ENCODE results near the gene ZSWIM7. TPM values are rescaled to one million over a fixed set of nuclear protein-coding genes. Genes with fewer than 3 reads are reported as not detected.
A peak's percentile ranks its signal among the peaks of the same experiment; 100 is the strongest.

The ZSWIM7 gene
- total and polyA plus RNA-seq, 2 of the 4 experiments (the other 2 are of a cell fraction), result 6.8 to 12.1 TPM

DNA sequence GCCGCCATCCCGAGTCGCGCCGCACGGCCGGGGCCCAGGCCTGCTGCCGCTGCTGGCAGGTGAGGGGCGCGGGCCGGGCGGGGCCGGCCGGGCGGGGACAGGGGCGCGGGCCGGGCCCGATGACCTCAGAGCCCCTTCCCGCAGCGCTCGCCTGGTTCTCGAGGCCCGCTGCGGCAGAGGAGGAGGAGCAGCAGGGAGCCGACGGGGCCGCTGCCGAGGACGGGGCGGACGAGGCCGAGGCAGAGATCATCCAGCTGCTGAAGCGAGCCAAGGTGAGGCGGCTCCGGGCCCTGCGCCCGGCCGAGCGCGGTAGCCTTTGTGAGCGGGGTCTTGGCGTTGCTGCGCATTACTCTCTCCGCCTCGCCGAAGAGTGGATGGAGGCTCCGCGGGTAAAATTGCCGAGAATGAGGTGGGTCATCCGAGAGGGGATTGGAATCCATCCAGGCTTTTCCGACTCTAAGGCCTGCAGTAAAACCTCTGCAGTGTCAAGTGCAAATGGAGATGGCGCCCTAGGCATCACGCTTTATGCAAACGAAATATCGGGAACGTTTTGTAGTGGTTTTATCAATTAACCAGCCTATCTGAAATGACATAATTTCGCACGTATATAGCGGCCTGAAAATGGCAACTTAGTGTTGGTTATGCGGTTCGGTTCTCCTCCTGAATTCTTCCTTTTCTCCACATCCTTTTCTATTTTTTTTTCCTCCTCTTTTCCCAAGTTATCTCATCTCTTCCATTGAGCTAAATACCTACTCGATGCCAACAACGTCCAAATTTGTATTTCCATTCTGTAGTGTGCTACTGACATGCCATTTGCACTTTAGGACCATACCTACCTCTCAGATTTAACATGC is 697 bp upstream of the ZSWIM7 start:
- Histone ChIP-seq H3K4me1 (ENCODE audit: control insufficient read depth, insufficient read depth, low read length) (peaks cover 6% of the 10 kb centered on the region; the same call in 1 of the 2 replicates), H3K27ac (ENCODE audit: insufficient read depth, low read length) (peak overlapping the region; percentile 22), H3K27me3 (ENCODE audit: control insufficient read depth, insufficient read depth, low read length) (no peaks in the 10 kb centered on the region), H4K5ac (ENCODE audit: low read depth, low read length) (peak overlapping the region; percentile 18; the same call in 1 of the 2 replicates), H3K9me3 (ENCODE audit: control insufficient read depth, insufficient read depth, low read length) (no peaks in the 10 kb centered on the region), H2BK15ac (ENCODE audit: low read depth, low read length) (no peak overlapping the region), H3K4me3 (ENCODE audit: insufficient read depth, low read depth, low read length) (peak overlapping the region; percentile 72), H3K4ac (ENCODE audit: low read depth, low read length) (peak overlapping the region; percentile 19; the same call in 1 of the 2 replicates), H3K9ac (ENCODE audit: low read depth, low read length) (peak overlapping the region; percentile 91), H2BK5ac (ENCODE audit: low read depth, low read length, poor library complexity, severe bottlenecking) (peak overlapping the region; percentile 95), H2BK120ac (ENCODE audit: low read depth, low read length) (no peak overlapping the region), H4K8ac (ENCODE audit: low read depth in 2 of 2, low read length in 2 of 2) (peak overlapping the region; percentile 35 to 67; a peak in 2 of 4 replicates), H2BK20ac (ENCODE audit: low read depth, low read length) (no peak overlapping the region), H3K79me1 (ENCODE audit: low read depth in 1 of 2, low read length in 2 of 2) (peaks cover 32 to 50% of the 10 kb centered on the region in 2 experiments), H4K91ac (ENCODE audit: insufficient read depth, low read depth, low read length) (peak overlapping the region; percentile 38), H3K23ac (ENCODE audit: low read depth, low read length) (peak overlapping the region; percentile 88; the same call in 1 of the 2 replicates), H4K20me1 (ENCODE audit: insufficient read depth, low read length) (peaks cover 5% of the 10 kb centered on the region; the same call in 1 of the 2 replicates), H3K9me1 (ENCODE audit: insufficient read depth, low read length) (peaks cover 7% of the 10 kb centered on the region), H3K14ac (replicated peaks; ENCODE audit: low read depth, low read length) (peak overlapping the region; percentile 54), H3K36me3 (ENCODE audit: control insufficient read depth, insufficient read depth, low read length) (peaks cover 27% of the 10 kb centered on the region), H3K18ac (ENCODE audit: low read depth, low read length) (no peak overlapping the region), H2AFZ (replicated peaks; ENCODE audit: low read length, poor library complexity) (peak overlapping the region; percentile 95), H3K56ac (ENCODE audit: extremely low read depth, insufficient read depth, low read length) (peak overlapping the region; percentile 16; the same call in 1 of the 2 replicates), H2AK5ac (ENCODE audit: low read depth, low read length) (0 out of 2 replicates have a peak overlapping the region, but pooled peaks have one; percentile 5), H3K4me2 (ENCODE audit: low read depth, low read length) (peak overlapping the region; percentile 99), H2AK9ac (replicated peaks; ENCODE audit: low read depth, low read length, poor library complexity) (peak overlapping the region; percentile 94)
- 1% methylated on average over 28 of the region's 64 CpGs; no CpG with 5 or more reads in 1 of the 2 experiments for WGBS, 2 experiments (ENCODE audit: extremely low coverage in 2 of 2, insufficient read length in 1 of 2)
- dilution Hi-C loops (cut with HindIII; ENCODE audit: low sequenced_read_pairs, unreplicated experiment), result no loop called here
- in situ Hi-C loops (cut with MboI; ENCODE audit: low sequenced_read_pairs), result loop anchor here (5.0 kb wide), 1 partner anchor 173 kb away; no protein-coding TSS in a partner anchor
- ChIA-PET CTCF (interaction anchor here (0.6 to 1.1 kb wide), 3 partner anchors 13 to 58 kb away, joined by 3 to 4 read pairs (median 3); partner anchors contain the start of gene ADORA2B), POLR2A (ENCODE audit: unreplicated experiment) (no interaction called here)
- no TSS peak for BruUV-seq (replicated peaks)
- intact Hi-C loops (cut with micrococcal nuclease), result loop anchor here (2.0 kb wide), 2 partner anchors 79 to 739 kb away; no protein-coding TSS in a partner anchor
- peak; percentile 22 for DNase-seq
- ATAC-seq (ENCODE audit: low read depth), result peak; percentile 35
- TF ChIP-seq BHLHE40 (IDR thresholded peaks at IDR 0.05; ENCODE audit: low read depth, low read length), result no peak
- TF ChIP-seq MXI1 (IDR thresholded peaks at IDR 0.05; ENCODE audit: borderline replicate concordance, low read depth, low read length), result no peak
- TF ChIP-seq CEBPB (IDR thresholded peaks at IDR 0.05; ENCODE audit: low read depth, low read length), result no peak
- TF ChIP-seq, protein P1, sequence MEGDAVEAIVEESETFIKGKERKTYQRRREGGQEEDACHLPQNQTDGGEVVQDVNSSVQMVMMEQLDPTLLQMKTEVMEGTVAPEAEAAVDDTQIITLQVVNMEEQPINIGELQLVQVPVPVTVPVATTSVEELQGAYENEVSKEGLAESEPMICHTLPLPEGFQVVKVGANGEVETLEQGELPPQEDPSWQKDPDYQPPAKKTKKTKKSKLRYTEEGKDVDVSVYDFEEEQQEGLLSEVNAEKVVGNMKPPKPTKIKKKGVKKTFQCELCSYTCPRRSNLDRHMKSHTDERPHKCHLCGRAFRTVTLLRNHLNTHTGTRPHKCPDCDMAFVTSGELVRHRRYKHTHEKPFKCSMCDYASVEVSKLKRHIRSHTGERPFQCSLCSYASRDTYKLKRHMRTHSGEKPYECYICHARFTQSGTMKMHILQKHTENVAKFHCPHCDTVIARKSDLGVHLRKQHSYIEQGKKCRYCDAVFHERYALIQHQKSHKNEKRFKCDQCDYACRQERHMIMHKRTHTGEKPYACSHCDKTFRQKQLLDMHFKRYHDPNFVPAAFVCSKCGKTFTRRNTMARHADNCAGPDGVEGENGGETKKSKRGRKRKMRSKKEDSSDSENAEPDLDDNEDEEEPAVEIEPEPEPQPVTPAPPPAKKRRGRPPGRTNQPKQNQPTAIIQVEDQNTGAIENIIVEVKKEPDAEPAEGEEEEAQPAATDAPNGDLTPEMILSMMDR (conservative IDR thresholded peaks at IDR 0.05; ENCODE audit: low read depth, low read length), result no peak
- no peak for TF ChIP-seq RFX5 (IDR thresholded peaks at IDR 0.05; ENCODE audit: low read depth, low read length)
- TF ChIP-seq POLR2A (IDR thresholded peaks at IDR 0.05; ENCODE audit: low read depth, low read length), result no peak
- TF ChIP-seq MAFK (IDR thresholded peaks at IDR 0.05; ENCODE audit: low read depth, low read length), result no peak
- no peak for TF ChIP-seq RCOR1 (IDR thresholded peaks at IDR 0.05; ENCODE audit: insufficient replicate concordance, low read length)
- TF ChIP-seq, protein P2, sequence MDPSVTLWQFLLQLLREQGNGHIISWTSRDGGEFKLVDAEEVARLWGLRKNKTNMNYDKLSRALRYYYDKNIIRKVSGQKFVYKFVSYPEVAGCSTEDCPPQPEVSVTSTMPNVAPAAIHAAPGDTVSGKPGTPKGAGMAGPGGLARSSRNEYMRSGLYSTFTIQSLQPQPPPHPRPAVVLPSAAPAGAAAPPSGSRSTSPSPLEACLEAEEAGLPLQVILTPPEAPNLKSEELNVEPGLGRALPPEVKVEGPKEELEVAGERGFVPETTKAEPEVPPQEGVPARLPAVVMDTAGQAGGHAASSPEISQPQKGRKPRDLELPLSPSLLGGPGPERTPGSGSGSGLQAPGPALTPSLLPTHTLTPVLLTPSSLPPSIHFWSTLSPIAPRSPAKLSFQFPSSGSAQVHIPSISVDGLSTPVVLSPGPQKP (IDR thresholded peaks at IDR 0.05; ENCODE audit: borderline replicate concordance, low read depth, low read length), result no peak
- TF ChIP-seq, protein P3, sequence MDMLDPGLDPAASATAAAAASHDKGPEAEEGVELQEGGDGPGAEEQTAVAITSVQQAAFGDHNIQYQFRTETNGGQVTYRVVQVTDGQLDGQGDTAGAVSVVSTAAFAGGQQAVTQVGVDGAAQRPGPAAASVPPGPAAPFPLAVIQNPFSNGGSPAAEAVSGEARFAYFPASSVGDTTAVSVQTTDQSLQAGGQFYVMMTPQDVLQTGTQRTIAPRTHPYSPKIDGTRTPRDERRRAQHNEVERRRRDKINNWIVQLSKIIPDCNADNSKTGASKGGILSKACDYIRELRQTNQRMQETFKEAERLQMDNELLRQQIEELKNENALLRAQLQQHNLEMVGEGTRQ (IDR thresholded peaks at IDR 0.05; ENCODE audit: low read depth, low read length), result no peak
- no peak for TF ChIP-seq NFE2L2 (IDR thresholded peaks at IDR 0.05; ENCODE audit: low read depth, low read length)
- no peak for TF ChIP-seq SMC3 (IDR thresholded peaks at IDR 0.05; ENCODE audit: low read depth, low read length)
- no peak for TF ChIP-seq CHD1 (IDR thresholded peaks at IDR 0.05; ENCODE audit: low read depth, low read length)

All from IMR-90 (cell line).